Testis (tissue), 2 donors: ENCODE data around the gene CTSE.

Experiments used
- CTCF ChIP-seq, 3 experiments: fragments of 450-650 bp in 2 of 3; fragments of 200-600 bp in 1 of 3; sonication (generic) in 1 of 3; IDR thresholded peaks; one replicate each; pipeline ENCODE4 v1.5.1; 2016 to 2019; ENCODE audit warnings: antibody characterized with exemption in 3 of 3, mild to moderate bottlenecking in 2 of 3, moderate library complexity in 1 of 3
- POLR2A ChIP-seq: fragments of 450-650 bp; IDR thresholded peaks from one replicate; pipeline ENCODE4 v1.6.1; 2017; ENCODE audit warnings: antibody characterized with exemption, mild to moderate bottlenecking, moderate library complexity

DNA sequence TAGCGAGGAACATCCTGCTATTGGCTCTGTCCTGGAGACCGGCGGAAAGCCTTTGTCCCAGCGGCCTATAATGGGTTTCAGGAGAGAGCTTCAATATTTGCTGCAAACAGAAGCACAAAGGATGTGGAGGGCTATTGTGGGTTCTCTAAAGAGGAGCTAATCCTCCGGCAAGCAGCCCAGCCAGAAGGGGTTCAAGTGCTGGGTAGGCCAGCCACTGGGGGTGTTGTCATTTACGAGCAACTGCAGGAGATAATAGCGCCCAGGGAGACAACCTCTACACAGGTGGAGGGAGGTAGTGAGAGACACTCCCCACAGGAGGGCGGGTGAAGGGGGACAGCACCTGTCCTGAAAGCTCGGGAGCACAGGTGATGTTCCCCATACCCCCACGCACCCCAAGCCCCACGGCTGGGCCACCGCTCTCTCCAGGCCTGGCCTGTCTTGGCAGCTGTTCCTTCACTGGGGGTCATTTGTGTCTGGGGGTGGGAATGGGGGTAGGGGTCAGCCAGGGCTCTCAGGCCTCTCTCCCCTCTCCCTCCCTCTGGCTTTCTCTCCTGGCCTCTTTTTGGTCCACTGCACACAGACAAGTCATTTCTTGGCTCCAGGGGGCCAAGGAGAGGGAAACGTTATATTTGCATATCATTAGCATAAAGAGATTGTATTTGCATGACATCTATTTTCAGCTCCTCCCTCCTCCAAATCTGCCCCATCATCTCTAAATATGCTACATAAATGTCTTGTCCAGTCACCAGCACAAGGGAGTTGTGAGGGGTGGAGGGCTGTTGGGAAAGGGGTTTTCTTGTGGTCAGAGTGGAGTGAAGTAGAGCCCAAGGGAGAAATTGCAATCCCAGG is 58.4 kb downstream of the CTSE start:
- TF ChIP-seq CTCF (IDR thresholded peaks at IDR 0.05) (no peak), POLR2A (no peak)
